ENCODE results near the gene MRPS34.

The MRPS34 gene

GRCh38 chr16:1726661-1727502, 46.1 kb downstream of the MRPS34 start:
- DNase-seq (ENCODE audit: low spot score), result no peak

- DNase-seq (ENCODE audit: low spot score), result no peak
Measured at GRCh38 chr16:1724491-1724890, 48.4 kb downstream of the MRPS34 start.

- peak; percentile 77 for DNase-seq (ENCODE audit: low spot score)
Measured at GRCh38 chr16:1723450-1724147, 49.3 kb downstream of the MRPS34 start.
